ENCODE results near the gene UNKL.

- TF ChIP-seq CTCF (conservative IDR thresholded peaks at IDR 0.05; ENCODE audit: low read depth, low read length) (no peak), EZH2 (IDR thresholded peaks at IDR 0.05; ENCODE audit: low read length, unreplicated experiment) (no peak)
These were observed 58.9 kb downstream of the UNKL start for GRCh38 chr16:1355591-1355990.
